HG02870 (cell line): ENCODE results near the gene CLIC4.
"Not testable (repeated sequence)": the region's sequence is repeated elsewhere in the genome, so short reads cannot be mapped to it uniquely, and the experiment has no call there.

ENCODE experiments used
- ATAC-seq: cut with Tn5 transposase; IDR thresholded peaks from one replicate; pipeline ENCODE4 v1.9.1; 2021; ENCODE audit warnings: mild to moderate bottlenecking, moderate library complexity; ENCODE audit not compliant: unreplicated experiment

Gene CLIC4

DNA sequence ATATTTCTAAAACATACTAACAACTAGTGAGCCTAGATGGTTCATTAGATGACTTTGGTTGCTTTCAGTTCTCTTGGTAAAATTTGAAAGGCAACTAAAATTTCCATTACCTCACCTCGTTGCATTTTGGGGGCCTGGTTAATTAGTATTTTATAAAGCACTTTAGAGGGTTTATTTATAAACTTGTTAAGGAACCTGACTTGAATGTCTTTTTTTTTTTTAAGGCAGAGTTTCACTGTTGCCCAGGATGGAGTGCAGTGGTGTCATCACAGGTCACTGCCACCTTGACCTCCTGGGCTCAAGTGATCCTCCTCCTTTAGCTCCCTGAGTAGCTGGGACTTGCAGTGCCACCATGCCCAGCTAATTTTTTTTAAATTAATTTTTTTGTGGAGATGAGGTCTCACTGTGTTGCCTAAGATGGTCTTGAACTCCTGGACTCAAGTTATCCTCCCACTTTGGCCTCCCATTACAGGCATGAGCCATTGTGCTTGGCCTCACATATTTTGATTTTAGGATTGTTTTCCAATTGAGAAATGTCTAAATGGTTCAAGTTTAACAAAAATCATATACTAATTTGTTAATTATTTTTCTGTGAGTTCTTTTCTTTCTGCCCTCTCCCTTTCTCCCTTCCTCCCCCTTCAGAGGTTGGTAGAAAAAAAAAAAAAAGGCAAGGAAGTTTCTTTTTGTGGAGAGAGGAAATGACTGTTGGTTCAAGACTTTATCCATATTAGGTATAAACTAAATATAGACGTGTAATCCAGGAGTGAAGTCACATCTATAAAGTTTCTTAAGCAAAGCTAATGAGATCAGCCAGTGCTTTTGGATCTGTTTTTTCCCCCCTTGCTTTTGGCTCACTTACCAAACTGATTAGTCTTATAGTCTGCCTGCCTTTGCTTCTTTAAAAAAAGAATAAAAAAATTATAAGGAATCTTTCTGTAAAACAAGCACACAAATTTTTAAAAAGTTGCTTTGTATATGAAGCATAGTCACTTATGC is 24.7 kb downstream of the CLIC4 start:
- no peak for ATAC-seq

DNA sequence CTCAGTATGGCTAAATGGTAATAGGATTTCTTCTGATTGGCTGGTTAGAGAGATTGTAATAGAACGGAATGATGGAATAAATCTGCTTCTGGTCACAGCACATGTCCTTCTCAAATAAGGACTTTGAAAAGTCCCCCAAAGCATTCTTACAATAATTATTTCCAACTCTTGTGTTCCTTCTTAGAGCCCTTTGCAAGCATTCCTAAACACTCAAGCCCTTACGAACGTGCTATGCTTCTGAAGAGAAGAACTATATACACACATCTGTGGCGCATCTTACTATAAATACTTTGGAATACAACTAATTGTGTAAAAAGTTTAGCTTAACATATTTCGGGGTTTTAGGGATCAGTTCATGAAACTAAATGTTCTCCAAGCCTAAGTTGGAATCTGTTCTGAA is 25.6 kb downstream of the CLIC4 start:
- ATAC-seq = no peak

- ATAC-seq = no peak
Observed at GRCh38 chr1:24771574-24771973, 26.3 kb downstream of the CLIC4 start.

DNA sequence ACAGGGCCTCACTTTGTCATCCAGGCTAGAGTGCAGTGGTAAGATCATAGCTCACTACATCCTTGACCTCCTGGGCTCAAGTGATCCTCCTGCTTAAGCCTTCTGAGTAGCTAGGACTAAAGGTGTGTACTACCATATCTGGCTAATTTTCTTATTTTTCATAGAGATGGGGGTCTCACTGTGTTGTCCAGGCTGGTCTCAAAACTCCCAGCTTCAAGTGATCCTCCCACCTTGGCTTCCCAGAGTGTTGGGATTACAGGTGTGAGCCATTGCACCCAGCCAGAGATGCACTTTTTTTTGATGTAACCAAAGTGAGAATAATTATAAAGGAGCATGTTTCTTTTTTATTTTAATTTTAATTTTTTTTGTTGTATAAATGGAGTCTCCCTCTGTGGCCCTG is 28.4 kb downstream of the CLIC4 start:
- no peak for ATAC-seq

DNA sequence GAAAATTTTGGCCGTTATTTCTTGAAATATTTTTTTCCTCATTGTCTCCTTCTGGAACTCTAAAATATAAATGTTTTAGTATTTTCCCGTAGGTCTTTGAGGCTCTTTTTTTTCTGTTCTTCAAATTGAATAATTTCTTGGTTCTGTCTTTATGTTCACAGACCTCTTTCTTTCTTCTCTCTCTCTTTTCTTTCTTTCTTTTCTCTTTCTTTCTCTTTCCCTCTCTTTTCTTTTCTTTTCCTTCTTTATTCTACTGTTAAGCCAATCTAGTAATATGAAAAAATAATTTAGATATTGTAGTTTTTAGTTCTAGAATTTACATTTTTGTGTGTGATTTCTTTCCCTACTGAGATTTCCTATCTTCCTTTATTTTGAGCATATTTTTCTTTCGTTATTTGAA is 30.1 kb downstream of the CLIC4 start:
- ATAC-seq = no peak

DNA sequence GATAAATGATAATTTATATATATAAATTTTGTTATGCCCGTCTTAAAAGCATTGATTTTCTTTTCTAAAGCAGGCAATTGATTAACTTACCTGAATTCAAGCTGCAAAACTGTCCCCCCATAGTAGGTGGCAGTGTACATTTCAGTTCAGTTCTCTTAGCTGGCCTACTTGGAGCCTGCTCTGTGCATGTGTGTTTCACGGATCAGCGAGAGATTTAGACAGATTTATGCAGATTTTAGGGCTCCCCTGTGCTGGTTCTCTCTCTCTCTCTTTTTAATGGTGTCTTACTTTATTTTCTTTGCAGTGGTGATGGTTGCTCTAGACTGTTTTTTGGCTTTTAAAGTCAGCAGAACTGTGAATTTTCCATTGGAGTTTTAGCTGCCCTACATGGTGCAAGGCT is 30.7 kb downstream of the CLIC4 start:
- no peak for ATAC-seq

GRCh38 chr1:24776821-24777220 is 31.6 kb downstream of the CLIC4 start:
- ATAC-seq = no peak

DNA sequence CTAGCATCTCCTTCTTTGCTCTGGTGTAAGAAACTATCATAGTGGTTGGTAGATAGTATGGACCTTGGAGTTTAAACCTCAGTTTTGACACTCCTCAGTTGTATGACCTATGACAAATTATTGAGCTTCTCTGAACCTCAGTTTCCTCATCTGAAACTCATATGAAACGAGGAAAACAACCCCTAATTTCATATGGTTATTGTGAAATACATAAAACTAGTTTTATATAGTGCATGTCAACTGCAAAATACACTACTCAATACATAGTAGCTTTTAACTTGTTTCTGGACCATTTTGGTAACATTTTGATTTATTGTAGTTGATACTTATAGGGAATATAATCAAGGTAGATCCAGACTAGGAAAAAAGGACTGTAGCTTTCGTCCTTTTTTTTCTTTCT is 32.9 kb downstream of the CLIC4 start:
- ATAC-seq = no peak

GRCh38 chr1:24779199-24779598 is 34.0 kb downstream of the CLIC4 start:
- ATAC-seq = not testable (repeated sequence)

DNA sequence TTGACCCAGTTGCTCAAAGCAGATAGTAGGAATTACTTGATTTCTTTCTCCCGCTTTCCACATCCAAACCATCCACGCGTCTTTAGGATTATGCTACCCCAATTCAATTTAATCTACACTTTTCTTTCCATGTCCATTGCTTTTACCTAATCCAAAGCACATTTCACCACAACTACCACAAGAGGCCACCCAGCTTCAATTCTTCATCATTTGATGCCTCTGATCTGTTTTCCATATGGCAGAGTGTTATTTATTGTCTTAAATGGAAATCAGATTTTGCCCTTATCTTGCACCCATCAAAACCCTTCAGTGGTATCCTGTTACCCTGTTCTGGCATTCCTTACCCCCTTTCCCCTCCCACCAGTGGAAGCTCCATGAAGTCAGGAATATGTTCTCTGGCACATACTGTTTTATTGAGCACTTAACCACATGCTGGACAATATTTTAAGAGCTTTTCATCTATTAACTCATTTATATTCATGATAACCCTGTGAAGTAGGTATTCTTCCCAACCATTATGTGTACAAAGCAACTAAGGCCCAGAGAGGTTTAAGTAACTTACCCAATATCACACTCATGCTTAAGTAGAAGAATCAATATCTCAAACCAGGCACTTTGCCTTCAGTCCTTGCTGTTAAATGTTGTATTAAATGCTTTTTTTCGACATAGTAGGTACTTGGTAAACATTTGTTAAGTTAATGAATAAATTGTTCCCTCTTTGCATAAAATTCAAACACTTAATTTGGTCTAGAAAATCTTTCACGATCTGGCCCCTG is 34.6 kb downstream of the CLIC4 start:
- ATAC-seq = no peak

DNA sequence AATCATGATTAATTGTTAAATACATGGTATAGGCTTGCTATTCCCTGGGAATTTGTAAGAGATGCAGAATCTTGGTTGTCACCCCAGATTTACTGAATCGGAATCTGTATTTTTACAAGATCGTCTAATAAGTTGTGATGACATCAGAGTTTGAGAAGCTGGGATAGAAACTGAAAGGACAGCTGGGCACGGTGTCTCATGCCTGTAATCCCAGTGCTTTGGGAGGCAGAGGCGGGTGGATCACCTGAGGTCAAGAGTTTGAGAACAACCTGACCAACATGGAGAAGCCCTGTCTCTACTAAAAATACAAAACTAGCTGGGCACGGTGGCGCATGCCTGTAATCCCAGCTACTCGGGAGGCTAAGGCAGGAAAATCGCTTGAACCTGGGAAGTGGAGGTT is 35.4 kb downstream of the CLIC4 start:
- not testable (repeated sequence) for ATAC-seq

GRCh38 chr1:24782689-24783088 is 37.4 kb downstream of the CLIC4 start:
- no peak for ATAC-seq

GRCh38 chr1:24783713-24784112 is 38.5 kb downstream of the CLIC4 start:
- no peak for ATAC-seq

- no peak for ATAC-seq
Observed at GRCh38 chr1:24786191-24786590, 40.9 kb downstream of the CLIC4 start.

DNA sequence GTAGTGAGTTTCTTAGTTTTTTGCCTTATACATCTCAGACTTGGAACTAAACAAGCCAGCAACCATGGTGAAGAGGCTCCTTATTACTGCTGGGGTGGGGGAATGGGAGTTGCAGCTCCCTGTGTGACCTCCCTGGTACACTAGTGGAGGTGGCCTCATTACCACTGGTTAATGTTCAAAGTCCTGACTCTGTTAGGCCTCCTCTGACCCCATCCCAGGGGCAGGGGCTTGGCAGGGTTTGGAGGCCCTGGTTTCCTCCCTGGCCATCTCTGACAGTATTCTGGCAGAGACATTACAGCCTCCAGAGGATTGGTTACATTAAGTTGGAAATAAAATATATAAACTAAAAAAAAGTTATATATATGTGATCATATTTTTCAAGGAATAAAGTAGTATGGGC is 45.2 kb downstream of the CLIC4 start:
- no peak for ATAC-seq

- no peak for ATAC-seq
Observed at GRCh38 chr1:24793447-24794129, 48.3 kb downstream of the CLIC4 start.

DNA sequence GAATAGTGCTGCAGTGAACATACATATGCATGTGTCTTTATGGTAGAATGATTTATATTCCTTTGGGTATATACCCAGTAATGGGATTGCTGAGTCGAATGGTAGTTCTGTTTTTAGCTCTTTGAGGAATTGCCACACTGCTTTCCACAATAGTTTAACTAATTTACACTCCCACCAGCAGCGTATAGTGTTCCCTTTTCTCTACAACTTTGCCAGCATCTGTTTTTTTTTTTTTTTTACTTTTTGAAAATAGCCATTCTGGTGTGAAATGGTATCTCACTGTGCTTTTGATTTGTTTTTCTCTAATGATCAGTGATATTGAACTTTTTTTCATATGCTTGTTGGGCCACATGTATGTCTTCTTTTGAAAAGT is 48.9 kb downstream of the CLIC4 start:
- not testable (repeated sequence) for ATAC-seq

- no peak for ATAC-seq
Observed at GRCh38 chr1:24795236-24795635, 50.0 kb downstream of the CLIC4 start.

- no peak for ATAC-seq
Observed at GRCh38 chr1:24796524-24796923, 51.3 kb downstream of the CLIC4 start.

GRCh38 chr1:24799242-24799641 is 54.0 kb downstream of the CLIC4 start:
- not testable (repeated sequence) for ATAC-seq

DNA sequence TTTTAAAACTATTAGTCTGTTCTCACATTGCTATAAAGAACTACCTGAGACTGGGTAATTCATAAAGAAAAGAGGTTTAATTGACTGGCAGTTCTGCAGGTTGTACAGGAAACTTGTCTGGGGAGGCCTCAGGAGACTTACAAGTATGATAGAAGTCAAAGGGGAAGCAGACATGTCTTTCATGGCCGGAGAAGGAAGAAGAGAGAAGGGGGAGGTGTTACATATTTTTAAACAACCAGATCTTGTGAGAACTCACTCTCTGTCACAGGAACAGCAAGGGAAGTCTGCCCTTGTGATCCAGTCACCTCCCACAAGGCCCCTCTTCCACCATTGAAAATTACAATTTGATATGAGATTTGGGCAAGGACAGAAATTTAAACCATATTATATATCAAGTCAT is 55.9 kb downstream of the CLIC4 start:
- ATAC-seq = no peak
